KOPT-K1 (cell line): ENCODE data around the gene STXBP6.

Experiments
- H3K27ac ChIP-seq: fragments of 200-600 bp; sonication (generic); 2 replicates; pipeline ENCODE4 v1.5.1; 2016; ENCODE audit warnings: antibody characterized with exemption, mild to moderate bottlenecking, low read depth, low read length; ENCODE audit not compliant: poor library complexity, severe bottlenecking
- H3K36me3 ChIP-seq: fragments of 200-600 bp; sonication (generic); 2 replicates; pipeline ENCODE4 v1.5.1; 2017; ENCODE audit warnings: antibody characterized with exemption, mild to moderate bottlenecking, low read length, moderate library complexity; ENCODE audit not compliant: insufficient read depth
- H3K9me3 ChIP-seq: fragments of 200-600 bp; sonication (generic); 2 replicates; pipeline ENCODE4 v1.5.1; 2017; ENCODE audit warnings: antibody characterized with exemption, low read length, mild to moderate bottlenecking; ENCODE audit not compliant: insufficient read depth, poor library complexity, severe bottlenecking

STXBP6 gene

GRCh38 chr14:25067600-25067999 lies 17.7 kb upstream of the STXBP6 start:
- H3K27ac ChIP-seq = no peak overlapping the region
- no peaks in the 10 kb centered on the region for H3K9me3 ChIP-seq
- H3K36me3 ChIP-seq = no peaks in the 10 kb centered on the region

- Histone ChIP-seq H3K9me3 (no peaks in the 10 kb centered on the region), H3K27ac (no peak overlapping the region), H3K36me3 (no peaks in the 10 kb centered on the region)
These were observed 12.0 kb upstream of the STXBP6 start for GRCh38 chr14:25062022-25062321.

- no peaks in the 10 kb centered on the region for H3K36me3 ChIP-seq
- no peak overlapping the region for H3K27ac ChIP-seq
- H3K9me3 ChIP-seq = no peaks in the 10 kb centered on the region
These were observed 6.7 kb upstream of the STXBP6 start for GRCh38 chr14:25056688-25057078.

- Histone ChIP-seq H3K9me3 (no peaks in the 10 kb centered on the region), H3K27ac (no peak overlapping the region), H3K36me3 (no peaks in the 10 kb centered on the region)
These were observed 6.2 kb upstream of the STXBP6 start for GRCh38 chr14:25055992-25056687.

GRCh38 chr14:25055005-25055404 lies 5.1 kb upstream of the STXBP6 start:
- H3K9me3 ChIP-seq = no peaks in the 10 kb centered on the region
- H3K27ac ChIP-seq = no peak overlapping the region
- no peaks in the 10 kb centered on the region for H3K36me3 ChIP-seq

- Histone ChIP-seq H3K9me3 (no peaks in the 10 kb centered on the region), H3K27ac (no peak overlapping the region), H3K36me3 (no peaks in the 10 kb centered on the region)
These were observed 3.6 kb upstream of the STXBP6 start for GRCh38 chr14:25053585-25053984.

GRCh38 chr14:25052921-25053320 lies 3.0 kb upstream of the STXBP6 start:
- H3K27ac ChIP-seq = no peak overlapping the region
- no peaks in the 10 kb centered on the region for H3K9me3 ChIP-seq
- H3K36me3 ChIP-seq = no peaks in the 10 kb centered on the region

- H3K27ac ChIP-seq = no peak overlapping the region
- H3K9me3 ChIP-seq = no peaks in the 10 kb centered on the region
These were observed 2.4 kb upstream of the STXBP6 start for GRCh38 chr14:25052385-25052784.

GRCh38 chr14:25050269-25051150 lies 563 bp upstream of the STXBP6 start:
- Histone ChIP-seq H3K9me3 (no peaks in the 10 kb centered on the region), H3K27ac (no peak overlapping the region), H3K36me3 (no peaks in the 10 kb centered on the region)

More at GRCh38 chr14:25052385-25052784, 2.4 kb upstream of the STXBP6 start:
- no peaks in the 10 kb centered on the region for H3K36me3 ChIP-seq

- H3K9me3 ChIP-seq = no peaks in the 10 kb centered on the region
These were observed 817 bp downstream of the STXBP6 start for GRCh38 chr14:25049093-25049567.

GRCh38 chr14:25048170-25049016 lies 1.6 kb downstream of the STXBP6 start:
- H3K9me3 ChIP-seq = no peaks in the 10 kb centered on the region
- no peak overlapping the region for H3K27ac ChIP-seq
- H3K36me3 ChIP-seq = no peaks in the 10 kb centered on the region

More at GRCh38 chr14:25049093-25049567, 817 bp downstream of the STXBP6 start:
- Histone ChIP-seq H3K27ac (no peak overlapping the region), H3K36me3 (no peaks in the 10 kb centered on the region)

- no peak overlapping the region for H3K27ac ChIP-seq
- no peaks in the 10 kb centered on the region for H3K36me3 ChIP-seq
- no peaks in the 10 kb centered on the region for H3K9me3 ChIP-seq
These were observed 3.5 kb downstream of the STXBP6 start for GRCh38 chr14:25046301-25046943.

- no peaks in the 10 kb centered on the region for H3K36me3 ChIP-seq
- no peak overlapping the region for H3K27ac ChIP-seq
These were observed 5.7 kb downstream of the STXBP6 start for GRCh38 chr14:25044106-25044698.

More at GRCh38 chr14:25044106-25044698, 5.7 kb downstream of the STXBP6 start:
- no peaks in the 10 kb centered on the region for H3K9me3 ChIP-seq
